ENCODE measurements around the gene FCHO2.

Gene FCHO2

GRCh38 chr5:72985719-72986118, 29.9 kb downstream of the FCHO2 start:
- Histone ChIP-seq H3K27me3 (ENCODE audit: insufficient read depth, poor library complexity, severe bottlenecking) (no peaks in the 10 kb centered on the region), H3K36me3 (ENCODE audit: low read depth) (peaks cover 10% of the 10 kb centered on the region), H3K27ac (ENCODE audit: poor library complexity, severe bottlenecking) (no peak overlapping the region), H3K4me1 (ENCODE audit: insufficient read depth, poor library complexity, severe bottlenecking) (no peaks in the 10 kb centered on the region), H3K9me3 (ENCODE audit: severe bottlenecking) (no peaks in the 10 kb centered on the region), H3K4me3 (ENCODE audit: severe bottlenecking) (no peak overlapping the region)
- DNase-seq (ENCODE audit: low spot score) = no peak
- no peak for ATAC-seq (ENCODE audit: low read depth)
- no peak for TF ChIP-seq CTCF (IDR thresholded peaks at IDR 0.05; ENCODE audit: poor library complexity, severe bottlenecking)

- DNase-seq (ENCODE audit: low spot score) = no peak
Observed at GRCh38 chr5:72988769-72989168, 32.9 kb downstream of the FCHO2 start.

GRCh38 chr5:72991394-72991793, 35.6 kb downstream of the FCHO2 start:
- no peaks in the 10 kb centered on the region for H3K9me3 ChIP-seq (ENCODE audit: severe bottlenecking)
- no peaks in the 10 kb centered on the region for H3K27me3 ChIP-seq (ENCODE audit: insufficient read depth, poor library complexity, severe bottlenecking)
- no peak overlapping the region for H3K27ac ChIP-seq (ENCODE audit: poor library complexity, severe bottlenecking)
- DNase-seq (ENCODE audit: low spot score) (no peak), ATAC-seq (ENCODE audit: low read depth) (no peak)
- no peak for TF ChIP-seq CTCF (IDR thresholded peaks at IDR 0.05; ENCODE audit: poor library complexity, severe bottlenecking)
- H3K36me3 ChIP-seq (ENCODE audit: low read depth) = peaks cover 42% of the 10 kb centered on the region
- H3K4me3 ChIP-seq (ENCODE audit: severe bottlenecking) = no peak overlapping the region
- no peaks in the 10 kb centered on the region for H3K4me1 ChIP-seq (ENCODE audit: insufficient read depth, poor library complexity, severe bottlenecking)

More at GRCh38 chr5:72988769-72989168, 32.9 kb downstream of the FCHO2 start:
- no peak for TF ChIP-seq CTCF (IDR thresholded peaks at IDR 0.05; ENCODE audit: poor library complexity, severe bottlenecking)
- H3K27me3 ChIP-seq (ENCODE audit: insufficient read depth, poor library complexity, severe bottlenecking) = no peaks in the 10 kb centered on the region
- no peaks in the 10 kb centered on the region for H3K4me1 ChIP-seq (ENCODE audit: insufficient read depth, poor library complexity, severe bottlenecking)
- ATAC-seq (ENCODE audit: low read depth) = no peak
- no peaks in the 10 kb centered on the region for H3K9me3 ChIP-seq (ENCODE audit: severe bottlenecking)
- peaks cover 36% of the 10 kb centered on the region for H3K36me3 ChIP-seq (ENCODE audit: low read depth)
- no peak overlapping the region for H3K4me3 ChIP-seq (ENCODE audit: severe bottlenecking)
- no peak overlapping the region for H3K27ac ChIP-seq (ENCODE audit: poor library complexity, severe bottlenecking)

GRCh38 chr5:72994578-72994977, 38.7 kb downstream of the FCHO2 start:
- H3K36me3 ChIP-seq (ENCODE audit: low read depth) = peaks cover 43% of the 10 kb centered on the region
- H3K27me3 ChIP-seq (ENCODE audit: insufficient read depth, poor library complexity, severe bottlenecking) = no peaks in the 10 kb centered on the region
- no peak for TF ChIP-seq CTCF (IDR thresholded peaks at IDR 0.05; ENCODE audit: poor library complexity, severe bottlenecking)
- H3K27ac ChIP-seq (ENCODE audit: poor library complexity, severe bottlenecking) = no peak overlapping the region
- no peak for DNase-seq (ENCODE audit: low spot score)
- ATAC-seq (ENCODE audit: low read depth) = no peak
- no peaks in the 10 kb centered on the region for H3K9me3 ChIP-seq (ENCODE audit: severe bottlenecking)
- H3K4me1 ChIP-seq (ENCODE audit: insufficient read depth, poor library complexity, severe bottlenecking) = no peaks in the 10 kb centered on the region
- no peak overlapping the region for H3K4me3 ChIP-seq (ENCODE audit: severe bottlenecking)

GRCh38 chr5:72996632-72997031, 40.8 kb downstream of the FCHO2 start:
- Histone ChIP-seq H3K9me3 (ENCODE audit: severe bottlenecking) (no peaks in the 10 kb centered on the region), H3K27ac (ENCODE audit: poor library complexity, severe bottlenecking) (no peak overlapping the region), H3K4me1 (ENCODE audit: insufficient read depth, poor library complexity, severe bottlenecking) (no peaks in the 10 kb centered on the region), H3K36me3 (ENCODE audit: low read depth) (peaks cover 28% of the 10 kb centered on the region), H3K27me3 (ENCODE audit: insufficient read depth, poor library complexity, severe bottlenecking) (no peaks in the 10 kb centered on the region), H3K4me3 (ENCODE audit: severe bottlenecking) (no peak overlapping the region)
- no peak for TF ChIP-seq CTCF (IDR thresholded peaks at IDR 0.05; ENCODE audit: poor library complexity, severe bottlenecking)
- ATAC-seq (ENCODE audit: low read depth) (no peak), DNase-seq (ENCODE audit: low spot score) (no peak)

Measured in RWPE2 (cell line).